Lower lobe of right lung (tissue), 2 donors: ENCODE measurements around the gene PALM. TPM values are rescaled to one million over a fixed set of nuclear protein-coding genes. Genes with fewer than 3 reads are reported as not detected.
"Not testable (repeated sequence)": the region's sequence is repeated elsewhere in the genome, so short reads cannot be mapped to it uniquely, and the experiment has no call there.

Experiments used
- ATAC-seq, 2 donors: fragments of 200-7000 bp; cut with Tn5 transposase; one replicate each; pipeline ENCODE4 v1.9.1; 2020 to 2022; ENCODE audit warnings: mild to moderate bottlenecking in 2 of 2, moderate library complexity in 2 of 2
- DNase-seq: peaks from one replicate; pipeline ENCODE4 v3.0.0-alpha.2; 2020
- H3K27ac ChIP-seq: fragments of 200-600 bp; one replicate; pipeline ENCODE4 v1.8.0; 2022
- H3K27me3 ChIP-seq: fragments of 200-600 bp; one replicate; pipeline ENCODE4 v1.8.0; 2022; ENCODE audit warnings: low read depth
- H3K36me3 ChIP-seq: fragments of 200-600 bp; one replicate; pipeline ENCODE4 v1.8.0; 2022; ENCODE audit warnings: mild to moderate bottlenecking
- H3K4me1 ChIP-seq: fragments of 200-600 bp; one replicate; pipeline ENCODE4 v1.8.0; 2022
- H3K4me3 ChIP-seq: fragments of 200-600 bp; one replicate; pipeline ENCODE4 v1.8.0; 2022; ENCODE audit warnings: mild to moderate bottlenecking
- H3K9me3 ChIP-seq: fragments of 200-600 bp; one replicate; pipeline ENCODE4 v1.8.0; 2022
- CTCF ChIP-seq: fragments of 200-600 bp; IDR thresholded peaks from one replicate; pipeline ENCODE4 v1.8.0; 2022; ENCODE audit warnings: antibody characterized with exemption, mild to moderate bottlenecking
- intact Hi-C: fragments of 100-400 bp; cut with DNase I; formaldehyde crosslinking; loops from one replicate; pipeline ENCODE4 v1.11.0; 2022
- total RNA-seq: library from RNA; stranded (reverse); fragmentation: NEBNext Ultra II Directional; extraction: Animal tissue kit (Norgen Biotek cat#: 25700); gene quantifications from one replicate; pipeline ENCODE4 v1.2.1, GENCODE V29; 2021
- donor health status: DM: no; HTN: yes; CAD: no; lungs with severe emphysema.

PALM gene
- total RNA-seq, 1 donor from 2014 or later: 37.0 TPM

GRCh38 chr19:738509-739128 is 29.9 kb downstream of the PALM start:
- H3K4me1 ChIP-seq: no peaks in the 10 kb centered on the region
- no peak overlapping the region for H3K4me3 ChIP-seq
- no peaks in the 10 kb centered on the region for H3K27me3 ChIP-seq
- H3K9me3 ChIP-seq: no peaks in the 10 kb centered on the region
- peaks cover 13% of the 10 kb centered on the region for H3K36me3 ChIP-seq
- intact Hi-C loops: no loop called here
- no peak for DNase-seq
- H3K27ac ChIP-seq: no peak overlapping the region
- no peak for TF ChIP-seq CTCF
- ATAC-seq: no peak

- no peaks in the 10 kb centered on the region for H3K27me3 ChIP-seq
- ATAC-seq (no peak), DNase-seq (no peak)
- H3K27ac ChIP-seq: no peak overlapping the region
- no peaks in the 10 kb centered on the region for H3K9me3 ChIP-seq
- intact Hi-C loops: no loop called here
- no peak overlapping the region for H3K4me3 ChIP-seq
- TF ChIP-seq CTCF: no peak
- H3K4me1 ChIP-seq: no peaks in the 10 kb centered on the region
- H3K36me3 ChIP-seq: peaks cover 13% of the 10 kb centered on the region
Measured at GRCh38 chr19:739998-740715, 31.4 kb downstream of the PALM start.

- H3K4me3 ChIP-seq, DNase-seq, H3K4me1 ChIP-seq, H3K27me3 ChIP-seq, ATAC-seq, intact Hi-C loops, H3K27ac ChIP-seq, H3K9me3 ChIP-seq: not testable (repeated sequence)
- H3K36me3 ChIP-seq: peaks cover 13% of the 10 kb centered on the region
Measured at GRCh38 chr19:740816-741505, 32.2 kb downstream of the PALM start.

GRCh38 chr19:741506-742131 is 32.9 kb downstream of the PALM start:
- DNase-seq: no peak
- intact Hi-C loops: no loop called here
- no peak for TF ChIP-seq CTCF
- no peak for ATAC-seq
- Histone ChIP-seq H3K27me3 (no peaks in the 10 kb centered on the region), H3K4me1 (no peaks in the 10 kb centered on the region), H3K9me3 (no peaks in the 10 kb centered on the region), H3K36me3 (peaks cover 7% of the 10 kb centered on the region), H3K27ac (no peak overlapping the region), H3K4me3 (no peak overlapping the region)

- no peak overlapping the region for H3K4me3 ChIP-seq
- no peak for TF ChIP-seq CTCF
- intact Hi-C loops: no loop called here
- DNase-seq (no peak), ATAC-seq (no peak)
- H3K27ac ChIP-seq: no peak overlapping the region
- H3K27me3 ChIP-seq: no peaks in the 10 kb centered on the region
- no peaks in the 10 kb centered on the region for H3K4me1 ChIP-seq
- peaks cover 7% of the 10 kb centered on the region for H3K36me3 ChIP-seq
- H3K9me3 ChIP-seq: peaks cover 2% of the 10 kb centered on the region
Measured at GRCh38 chr19:742540-743075, 33.9 kb downstream of the PALM start.
